ENCODE results near the gene ERC2.

The ERC2 gene

DNA sequence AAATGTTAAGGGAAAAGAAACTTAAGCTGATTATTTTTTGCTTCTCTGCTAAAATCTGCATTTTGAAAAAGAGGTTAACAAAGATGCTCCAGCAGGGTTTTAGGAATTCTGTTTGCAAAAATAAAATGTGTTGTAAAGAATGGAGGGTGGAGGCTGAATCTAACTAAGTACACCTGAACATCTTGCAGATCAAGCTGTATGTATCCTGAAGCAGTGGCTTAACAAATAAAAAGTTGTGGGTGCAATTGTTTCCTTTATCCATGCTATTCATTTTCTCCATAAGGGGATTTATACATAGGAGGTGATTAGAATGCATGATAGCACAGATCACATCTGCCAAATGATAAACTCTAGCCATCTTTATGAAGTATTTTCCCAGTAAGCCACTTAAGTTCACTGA lies 466.3 kb downstream of the ERC2 start:
- Mint-ChIP-seq H3K4me1 (no peaks in the 10 kb centered on the region), H3K27me3 (no peaks in the 10 kb centered on the region), H3K4me3 (no peak overlapping the region), H3K9me3 (no peaks in the 10 kb centered on the region), H3K36me3 (no peaks in the 10 kb centered on the region), H3K27ac (no peak overlapping the region)

DNA sequence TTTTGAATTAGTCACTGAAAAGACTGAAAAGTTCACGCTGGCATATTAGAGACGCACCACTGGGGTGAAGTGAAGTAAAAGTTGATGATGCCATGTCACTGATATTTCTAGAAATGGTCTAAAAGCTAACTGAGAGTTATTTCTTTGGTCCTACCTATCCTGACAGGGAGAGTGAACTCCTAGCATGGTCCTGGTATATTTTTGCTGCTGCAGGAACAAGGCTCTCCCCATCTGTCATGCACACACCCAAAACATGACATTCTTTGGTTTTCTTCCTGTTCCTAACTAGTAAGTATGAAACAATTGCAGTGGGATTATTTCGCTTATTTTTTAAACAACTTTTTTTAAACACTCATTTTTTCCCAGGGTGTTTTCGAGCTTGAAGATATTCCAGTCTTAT lies 466.7 kb downstream of the ERC2 start:
- Mint-ChIP-seq H3K27me3 (no peaks in the 10 kb centered on the region), H3K4me3 (no peak overlapping the region), H3K4me1 (no peaks in the 10 kb centered on the region), H3K27ac (no peak overlapping the region), H3K36me3 (no peaks in the 10 kb centered on the region), H3K9me3 (no peaks in the 10 kb centered on the region)

DNA sequence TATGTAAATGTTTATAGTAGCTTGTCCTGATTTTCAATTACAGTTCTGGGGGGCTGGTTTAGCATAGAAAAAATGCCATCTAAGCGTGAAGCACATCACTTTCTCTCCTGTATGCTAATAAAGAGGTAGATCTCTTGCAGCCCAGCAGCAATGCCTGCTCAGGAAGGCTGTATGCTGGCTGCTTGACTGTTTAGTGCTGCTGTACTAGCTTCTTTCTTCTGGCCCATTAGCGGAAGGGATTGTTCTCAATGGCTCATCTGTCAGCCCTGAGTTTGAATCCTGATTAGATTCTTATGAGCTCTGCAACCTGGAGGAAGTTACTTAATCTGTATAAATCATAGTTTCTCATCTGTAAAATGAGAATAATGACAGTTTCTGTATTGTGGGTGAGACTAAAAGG lies 478.9 kb downstream of the ERC2 start:
- H3K4me3 Mint-ChIP-seq: no peak overlapping the region
- H3K9me3 Mint-ChIP-seq: peaks cover 5% of the 10 kb centered on the region
- H3K4me1 Mint-ChIP-seq: no peaks in the 10 kb centered on the region
- peaks cover 2% of the 10 kb centered on the region for H3K27me3 Mint-ChIP-seq
- H3K36me3 Mint-ChIP-seq: no peaks in the 10 kb centered on the region
- H3K27ac Mint-ChIP-seq: no peak overlapping the region

DNA sequence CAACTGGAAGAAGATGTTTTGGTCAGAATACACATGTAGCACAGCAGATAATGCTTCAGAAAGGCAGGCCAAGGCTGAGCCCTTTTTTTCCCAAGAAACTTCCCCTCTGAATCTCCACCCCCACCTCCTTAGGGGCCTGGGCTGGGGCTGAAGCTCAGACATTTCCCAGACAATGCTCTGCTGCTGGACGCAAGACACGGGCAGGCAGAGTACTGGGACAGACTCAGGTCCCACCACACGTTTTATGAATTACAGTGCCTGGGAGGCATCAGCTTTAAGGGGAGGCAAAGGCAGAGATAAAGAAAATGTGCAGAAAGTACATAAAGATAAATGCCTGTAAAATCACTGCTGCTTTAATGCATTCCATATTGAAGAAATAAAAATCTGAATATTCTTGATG lies 479.4 kb downstream of the ERC2 start:
- Mint-ChIP-seq H3K36me3 (no peaks in the 10 kb centered on the region), H3K27ac (no peak overlapping the region), H3K27me3 (peaks cover 2% of the 10 kb centered on the region), H3K4me1 (no peaks in the 10 kb centered on the region), H3K9me3 (peaks cover 5% of the 10 kb centered on the region), H3K4me3 (no peak overlapping the region)

DNA sequence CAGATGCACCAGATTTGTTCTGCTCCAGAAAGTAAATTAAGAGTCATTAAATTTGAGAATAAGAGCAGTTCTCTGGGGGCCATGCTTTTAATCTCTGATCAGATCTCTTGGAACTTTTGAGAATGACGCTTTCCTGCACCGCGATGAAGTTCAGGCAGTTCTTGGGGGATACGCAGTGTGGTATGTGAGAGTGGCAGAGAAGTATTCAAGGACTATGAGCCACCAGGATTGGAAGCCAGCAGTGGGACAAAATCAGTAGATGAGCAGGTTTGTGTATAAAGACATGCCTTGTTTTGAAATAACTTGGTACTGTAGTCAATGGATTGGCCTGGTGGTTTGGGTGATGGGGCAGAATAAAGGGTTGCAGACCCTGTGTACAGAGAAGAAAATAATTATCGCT lies 483.6 kb downstream of the ERC2 start:
- H3K36me3 Mint-ChIP-seq: no peaks in the 10 kb centered on the region
- H3K4me3 Mint-ChIP-seq: no peak overlapping the region
- no peaks in the 10 kb centered on the region for H3K4me1 Mint-ChIP-seq
- peaks cover 10% of the 10 kb centered on the region for H3K9me3 Mint-ChIP-seq
- no peak overlapping the region for H3K27ac Mint-ChIP-seq
- no peaks in the 10 kb centered on the region for H3K27me3 Mint-ChIP-seq

DNA sequence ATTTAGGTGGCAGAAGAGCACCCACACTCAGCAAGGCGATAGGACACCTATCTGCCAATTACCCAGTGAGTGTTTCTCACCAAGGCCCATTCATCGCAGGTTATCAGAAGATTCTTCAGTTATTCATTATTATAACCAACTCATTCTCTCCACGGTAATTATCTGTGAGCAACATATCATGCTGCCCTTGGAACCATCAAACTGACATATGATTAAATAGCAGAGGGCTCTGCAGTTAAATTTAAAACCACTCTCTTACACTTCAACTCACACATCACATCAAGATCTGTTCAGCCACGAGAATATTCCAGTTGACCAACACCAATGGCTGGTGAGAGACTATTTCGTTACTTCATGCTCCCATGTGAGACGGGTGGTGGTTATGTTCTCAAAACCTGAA lies 489.3 kb downstream of the ERC2 start:
- Mint-ChIP-seq H3K9me3 (peaks cover 5% of the 10 kb centered on the region), H3K36me3 (no peaks in the 10 kb centered on the region), H3K27ac (no peak overlapping the region), H3K27me3 (peaks cover 1% of the 10 kb centered on the region), H3K4me3 (no peak overlapping the region), H3K4me1 (no peaks in the 10 kb centered on the region)

DNA sequence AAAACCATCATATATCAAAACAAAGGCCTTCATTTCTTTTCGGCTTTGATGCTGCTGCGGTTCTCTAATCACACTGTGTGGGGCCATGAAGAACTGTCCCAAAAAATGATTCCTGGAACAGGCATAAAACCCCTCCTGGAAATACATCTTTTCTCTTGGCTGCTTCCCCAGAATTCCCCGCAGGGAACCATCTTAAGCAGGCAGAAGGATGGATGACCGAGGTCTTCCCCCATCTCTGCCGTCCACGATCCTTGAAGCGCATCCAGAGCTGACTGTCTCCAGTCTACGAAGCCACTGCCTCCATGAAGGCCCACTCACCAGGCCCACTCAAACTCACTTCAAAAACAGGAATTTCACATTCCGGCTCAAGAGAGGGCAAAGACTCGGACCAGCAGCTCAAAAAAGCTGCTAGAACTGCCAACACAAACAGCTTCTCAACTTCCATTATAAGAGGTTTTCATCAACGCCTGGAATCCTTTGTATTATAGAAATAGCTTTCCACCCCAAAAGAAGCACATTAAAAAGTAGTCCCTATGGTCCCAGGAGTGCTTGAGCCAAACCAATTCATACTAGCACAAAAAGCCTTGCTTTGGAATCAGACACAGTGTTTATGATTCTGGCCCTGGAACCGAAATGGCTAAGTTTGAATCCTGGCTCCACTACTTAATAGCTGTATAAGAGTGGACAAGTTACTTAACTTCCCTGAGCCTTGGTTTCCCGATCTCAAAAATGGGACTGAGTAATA lies 493.7 kb downstream of the ERC2 start:
- peaks cover 1% of the 10 kb centered on the region for H3K27me3 Mint-ChIP-seq
- H3K9me3 Mint-ChIP-seq: no peaks in the 10 kb centered on the region
- no peaks in the 10 kb centered on the region for H3K4me1 Mint-ChIP-seq
- H3K4me3 Mint-ChIP-seq: no peak overlapping the region
- H3K36me3 Mint-ChIP-seq: no peaks in the 10 kb centered on the region
- H3K27ac Mint-ChIP-seq: no peak overlapping the region

DNA sequence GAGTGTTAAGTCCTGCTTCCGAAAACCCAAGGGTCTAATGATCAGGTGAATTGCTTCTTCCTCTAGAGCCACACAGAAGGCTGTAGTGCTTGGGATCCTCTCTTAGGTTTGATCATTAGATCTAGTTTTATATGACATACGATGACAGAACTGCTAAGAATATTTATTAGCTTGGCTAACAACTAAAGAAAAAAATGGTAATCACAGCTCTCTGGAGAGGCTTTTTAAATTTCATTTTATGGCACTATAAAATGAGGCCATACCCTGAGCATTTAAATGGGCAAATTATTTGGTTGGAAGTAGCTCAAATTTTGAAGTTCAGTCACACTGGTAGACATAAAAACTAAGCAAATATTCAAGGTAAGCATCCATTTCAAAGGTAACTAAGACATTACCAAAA lies 498.6 kb downstream of the ERC2 start:
- Mint-ChIP-seq H3K9me3 (no peaks in the 10 kb centered on the region), H3K4me3 (no peak overlapping the region), H3K27ac (no peak overlapping the region), H3K27me3 (no peaks in the 10 kb centered on the region), H3K36me3 (no peaks in the 10 kb centered on the region), H3K4me1 (no peaks in the 10 kb centered on the region)

DNA sequence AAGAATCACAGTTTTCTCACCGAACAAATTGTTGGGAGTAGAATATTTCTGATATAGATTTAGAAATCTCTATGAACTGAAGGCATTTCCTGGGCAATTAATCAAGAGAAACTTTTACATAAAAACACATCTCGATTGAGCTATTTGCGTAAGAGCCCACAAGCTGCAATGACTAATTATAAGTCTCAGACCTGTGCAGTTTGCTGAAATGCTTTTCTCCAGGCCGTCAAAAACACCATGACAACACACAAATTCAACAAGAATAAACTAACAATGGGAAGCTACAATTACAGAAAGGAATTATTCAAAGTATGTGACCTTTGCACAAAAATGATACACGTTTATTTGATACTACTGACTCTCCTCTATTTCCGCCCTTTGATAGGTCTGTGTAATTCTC lies 499.9 kb downstream of the ERC2 start:
- Mint-ChIP-seq H3K27me3 (no peaks in the 10 kb centered on the region), H3K4me3 (no peak overlapping the region), H3K27ac (no peak overlapping the region), H3K9me3 (no peaks in the 10 kb centered on the region), H3K4me1 (no peaks in the 10 kb centered on the region), H3K36me3 (no peaks in the 10 kb centered on the region)

DNA sequence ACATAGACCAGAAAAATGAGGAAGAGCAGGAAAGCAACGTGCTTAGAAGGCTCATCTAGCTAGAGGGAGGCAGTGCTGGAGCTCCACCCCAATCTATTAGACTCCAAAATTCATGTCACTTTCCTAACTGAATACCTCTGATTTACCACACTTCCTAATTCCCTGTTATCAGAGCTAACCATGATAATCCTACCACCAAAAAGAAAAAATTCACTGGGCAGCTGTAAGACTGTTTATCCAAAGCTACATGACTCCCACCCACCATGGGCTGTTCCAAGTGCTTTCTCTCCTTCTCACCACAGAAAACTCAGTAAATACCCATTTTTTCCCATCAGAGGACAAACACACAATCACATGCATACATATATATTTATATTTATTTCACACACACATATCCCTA lies 501.7 kb downstream of the ERC2 start:
- Mint-ChIP-seq H3K9me3 (no peaks in the 10 kb centered on the region), H3K4me1 (no peaks in the 10 kb centered on the region), H3K27ac (no peak overlapping the region)

DNA sequence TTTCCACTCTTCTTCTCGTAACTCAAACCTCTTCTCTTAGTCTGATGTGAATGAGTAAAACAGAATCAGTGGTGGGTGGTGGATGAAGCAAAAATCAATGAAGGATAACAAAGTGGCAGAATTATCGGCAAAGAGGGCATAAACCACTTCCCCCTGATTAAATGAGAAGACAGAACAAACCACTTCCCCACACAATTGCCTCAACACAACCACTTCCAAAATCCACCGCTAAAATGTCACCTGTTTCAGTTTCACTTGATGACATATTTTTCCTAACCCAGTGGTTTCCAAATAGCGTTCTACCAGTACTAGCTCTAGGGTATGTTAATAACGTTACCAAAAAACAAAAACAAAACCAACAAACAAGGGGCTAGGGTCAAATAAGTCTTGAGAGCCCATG lies 502.5 kb downstream of the ERC2 start:
- Mint-ChIP-seq H3K27ac (no peak overlapping the region), H3K4me3 (no peak overlapping the region)

More for the DNA sequence above, 501.7 kb downstream of the ERC2 start:
- no peak overlapping the region for H3K4me3 Mint-ChIP-seq
- H3K27me3 Mint-ChIP-seq: no peaks in the 10 kb centered on the region
- no peaks in the 10 kb centered on the region for H3K36me3 Mint-ChIP-seq

DNA sequence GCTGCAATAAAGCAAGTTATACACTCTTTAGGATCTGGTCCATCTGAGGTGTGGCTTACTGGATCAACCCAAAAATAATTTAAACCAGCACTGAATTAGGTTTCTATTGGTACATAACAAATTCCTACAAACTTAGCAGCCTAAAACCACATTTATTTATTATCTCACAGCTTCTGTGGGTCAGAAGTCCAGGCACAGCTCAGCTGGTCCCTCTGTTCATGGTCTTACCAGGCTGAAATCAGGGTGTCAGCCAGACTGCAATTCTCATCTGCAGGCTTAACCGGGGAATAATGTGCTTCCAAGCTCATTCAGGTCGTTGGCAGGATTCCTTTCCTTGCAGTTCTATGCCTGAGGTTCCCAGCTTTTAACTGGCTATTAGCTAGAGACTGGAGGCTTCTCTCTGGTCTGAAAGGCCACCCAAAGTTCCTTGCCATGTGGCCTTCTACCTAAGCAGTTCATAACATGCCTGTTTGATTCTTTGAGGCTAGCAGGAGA lies 503.7 kb downstream of the ERC2 start:
- Mint-ChIP-seq H3K9me3 (no peaks in the 10 kb centered on the region), H3K27me3 (no peaks in the 10 kb centered on the region), H3K4me3 (no peak overlapping the region), H3K27ac (no peak overlapping the region), H3K4me1 (no peaks in the 10 kb centered on the region), H3K36me3 (no peaks in the 10 kb centered on the region)

More for the DNA sequence above, 502.5 kb downstream of the ERC2 start:
- no peaks in the 10 kb centered on the region for H3K9me3 Mint-ChIP-seq
- H3K4me1 Mint-ChIP-seq: no peaks in the 10 kb centered on the region
- no peaks in the 10 kb centered on the region for H3K36me3 Mint-ChIP-seq
- no peaks in the 10 kb centered on the region for H3K27me3 Mint-ChIP-seq

DNA sequence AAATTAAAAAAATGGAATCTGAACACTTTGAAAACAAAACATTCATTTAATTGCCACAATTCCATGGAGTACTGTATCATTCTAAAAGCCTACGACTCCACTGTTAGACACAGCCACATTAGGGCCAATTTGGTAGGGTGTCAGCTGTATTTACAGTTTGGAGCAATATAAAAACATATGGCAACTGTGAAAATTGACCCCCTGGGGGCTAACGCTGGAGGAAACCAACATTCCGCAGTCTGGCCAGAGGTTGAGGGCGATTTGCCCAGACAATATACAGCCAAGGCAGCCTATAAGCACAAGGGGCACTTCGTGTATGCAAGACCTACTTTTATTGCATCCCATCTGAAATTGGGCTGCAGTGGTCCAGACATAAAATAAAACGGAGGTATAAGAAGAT lies 504.7 kb downstream of the ERC2 start:
- H3K27me3 Mint-ChIP-seq: no peaks in the 10 kb centered on the region
- no peaks in the 10 kb centered on the region for H3K9me3 Mint-ChIP-seq
- H3K4me1 Mint-ChIP-seq: no peaks in the 10 kb centered on the region
- H3K27ac Mint-ChIP-seq: no peak overlapping the region
- H3K4me3 Mint-ChIP-seq: no peak overlapping the region
- no peaks in the 10 kb centered on the region for H3K36me3 Mint-ChIP-seq

DNA sequence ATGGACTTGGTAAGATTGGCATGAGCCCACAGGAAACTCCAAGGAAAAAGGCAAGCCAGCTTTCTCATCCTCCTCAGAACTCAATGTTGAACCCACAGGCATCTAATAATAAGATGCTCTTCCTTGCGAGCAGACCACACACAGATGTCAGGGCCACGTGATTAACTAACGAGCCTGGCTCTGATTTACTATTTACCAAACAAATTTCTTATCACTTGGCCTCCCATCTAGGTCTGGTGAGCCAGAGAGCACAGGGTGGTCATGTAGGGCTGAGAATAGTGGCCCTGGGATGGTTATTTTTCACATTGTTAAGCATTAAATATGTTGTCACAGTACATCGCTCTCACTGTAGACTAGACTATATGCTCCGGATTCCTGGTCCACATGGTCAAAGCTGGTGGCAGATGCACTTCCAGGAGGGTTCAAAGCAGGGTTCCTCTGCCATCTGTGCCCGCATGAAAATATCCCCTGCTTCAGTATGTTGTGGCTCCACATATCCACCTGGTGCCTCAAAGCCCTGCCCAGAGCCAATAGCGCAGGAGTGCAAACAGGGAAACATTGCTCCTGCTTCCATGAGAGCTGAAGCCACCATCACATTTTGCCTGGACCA lies 508.7 kb downstream of the ERC2 start:
- no peak overlapping the region for H3K4me3 Mint-ChIP-seq
- no peaks in the 10 kb centered on the region for H3K4me1 Mint-ChIP-seq
- no peaks in the 10 kb centered on the region for H3K36me3 Mint-ChIP-seq
- H3K9me3 Mint-ChIP-seq: no peaks in the 10 kb centered on the region
- H3K27me3 Mint-ChIP-seq: no peaks in the 10 kb centered on the region
- no peak overlapping the region for H3K27ac Mint-ChIP-seq

DNA sequence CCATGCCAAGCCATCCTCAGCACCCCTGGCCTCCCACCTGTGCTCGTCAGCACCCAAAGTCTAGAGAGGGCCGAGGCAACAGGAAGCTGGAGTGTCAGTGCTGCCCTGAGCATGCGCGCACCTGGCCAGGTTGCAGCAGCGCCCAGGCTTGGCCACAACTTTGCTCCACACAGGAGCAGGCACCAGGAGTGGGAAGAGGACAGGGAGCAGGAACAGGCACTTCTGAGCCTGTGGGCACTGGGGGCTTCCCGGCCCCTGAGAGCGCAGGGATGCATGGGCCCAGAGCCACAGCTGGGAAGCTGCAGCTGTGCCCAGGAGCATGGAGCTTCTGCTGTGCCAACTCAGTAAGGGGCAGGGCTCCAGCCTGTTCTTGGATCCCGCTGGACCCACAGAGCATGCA lies 509.7 kb downstream of the ERC2 start:
- Mint-ChIP-seq H3K27me3 (no peaks in the 10 kb centered on the region), H3K4me1 (no peaks in the 10 kb centered on the region), H3K27ac (no peak overlapping the region), H3K9me3 (no peaks in the 10 kb centered on the region), H3K36me3 (no peaks in the 10 kb centered on the region), H3K4me3 (no peak overlapping the region)

DNA sequence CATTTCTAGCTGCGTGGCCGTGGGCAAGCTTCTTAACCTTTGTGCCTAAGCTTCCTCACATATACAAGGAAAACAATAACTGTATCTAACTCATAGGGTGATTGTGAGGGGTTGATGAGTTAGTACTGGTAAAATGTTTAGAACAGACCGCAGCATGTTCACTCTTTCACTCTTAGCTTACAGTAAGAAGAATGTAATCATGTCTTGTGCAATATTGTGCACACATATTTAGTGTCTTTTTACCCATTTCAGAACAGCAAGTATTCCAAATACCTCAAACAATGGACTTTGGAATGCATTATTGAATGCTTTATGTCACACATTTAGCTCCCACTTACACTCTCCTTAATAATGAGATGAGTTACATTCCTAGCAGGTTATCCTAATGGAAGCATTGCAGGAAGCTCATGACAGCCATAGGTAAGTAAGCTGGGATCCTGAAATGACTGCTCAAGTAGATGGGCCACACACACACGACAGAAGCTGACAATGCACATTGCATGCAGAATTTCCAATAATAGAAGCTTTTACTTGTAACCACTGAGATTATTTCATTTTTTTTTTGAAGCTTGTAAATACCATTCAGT lies 512.3 kb downstream of the ERC2 start:
- Mint-ChIP-seq H3K27me3 (no peaks in the 10 kb centered on the region), H3K4me1 (no peaks in the 10 kb centered on the region), H3K9me3 (no peaks in the 10 kb centered on the region), H3K4me3 (no peak overlapping the region), H3K27ac (no peak overlapping the region), H3K36me3 (no peaks in the 10 kb centered on the region)

Data from activated naive CD4-positive, alpha-beta T cell treated with anti-CD3 and anti-CD28 coated beads, Interleukin-2, amount 50 U/mL, for 24 hours (primary cell).